ENCODE measurements around the gene ZCWPW1.
"Not testable (repeated sequence)": the region's sequence is repeated elsewhere in the genome, so short reads cannot be mapped to it uniquely, and the experiment has no call there.

Gene ZCWPW1

DNA sequence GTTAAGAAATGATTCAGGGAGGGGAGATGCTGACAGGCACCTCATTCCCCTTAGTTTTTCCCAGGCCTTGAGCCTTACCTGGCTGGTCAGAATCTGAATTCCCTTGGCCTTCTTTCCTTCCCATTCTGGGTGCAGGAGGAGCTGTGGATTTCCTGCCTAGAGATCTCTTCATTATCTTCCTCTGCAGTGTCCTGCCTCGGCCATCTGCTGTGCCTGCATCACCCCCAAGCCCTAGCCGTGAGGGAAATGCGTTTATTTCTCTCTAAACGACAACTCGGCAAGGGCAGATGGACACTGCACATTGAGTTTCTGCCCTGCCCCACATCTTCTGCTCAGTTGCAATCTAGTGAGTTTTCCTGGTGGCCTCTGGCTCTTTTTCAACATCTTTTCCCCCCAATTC lies 26.7 kb downstream of the ZCWPW1 start:
- no peak for DNase-seq

DNA sequence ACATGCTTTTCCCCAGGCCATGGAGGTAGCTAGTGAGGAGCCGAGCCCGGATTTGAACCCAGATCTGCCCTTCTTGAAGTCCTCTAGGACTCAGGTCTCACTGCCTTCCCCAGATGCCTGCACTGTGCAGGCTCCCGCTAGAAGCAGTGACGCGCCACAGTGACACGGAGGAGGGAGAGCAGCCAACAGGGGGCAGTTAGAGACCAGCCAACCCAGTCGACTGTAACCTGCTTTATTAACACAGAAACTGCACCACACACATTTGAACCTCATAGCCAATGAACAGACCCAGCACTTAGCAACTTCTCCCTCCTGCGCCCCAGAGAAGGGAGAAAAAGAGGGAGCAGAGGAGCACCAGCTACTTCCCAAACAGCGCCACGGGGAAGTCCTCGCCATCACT lies 27.8 kb downstream of the ZCWPW1 start:
- DNase-seq: no peak

DNA sequence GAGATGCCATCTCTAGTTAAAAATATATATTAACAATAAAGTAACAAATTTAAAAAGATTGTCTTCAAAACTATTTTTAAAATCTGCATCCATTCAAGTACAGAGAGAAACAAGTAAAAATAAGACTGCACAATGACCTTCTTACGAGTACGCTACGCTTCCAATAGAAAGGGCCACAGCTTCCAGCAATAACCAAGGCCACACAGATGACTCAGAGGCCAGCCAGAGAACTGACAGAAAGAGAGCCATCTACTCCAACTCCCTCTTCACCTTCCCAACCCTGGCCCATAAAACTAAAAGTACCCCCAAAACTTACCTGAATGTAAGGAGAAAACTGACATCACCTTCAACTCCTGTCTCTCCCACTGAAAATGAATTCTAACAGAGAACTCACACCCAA lies 28.5 kb downstream of the ZCWPW1 start:
- DNase-seq: no peak

DNA sequence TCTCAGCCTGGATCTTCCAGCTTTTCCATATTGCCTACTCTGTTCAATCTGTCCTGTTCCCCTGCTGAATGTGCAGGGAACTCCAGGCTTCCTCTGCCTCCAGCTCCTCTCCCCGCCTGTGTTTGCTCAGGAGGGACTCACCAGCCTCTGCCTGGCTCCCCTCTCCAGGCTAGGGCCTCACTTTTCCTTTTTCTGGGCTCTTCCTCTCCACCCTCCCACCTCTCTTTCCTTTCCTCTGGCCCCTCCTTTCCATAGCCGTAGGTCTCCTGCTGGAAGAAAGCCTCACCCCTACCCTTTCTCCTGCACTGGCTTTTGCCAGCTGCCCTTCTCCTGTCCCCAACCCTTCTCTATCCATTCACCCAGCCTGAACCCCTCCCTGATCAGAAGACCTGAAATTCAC lies 30.3 kb downstream of the ZCWPW1 start:
- no peak for DNase-seq

DNA sequence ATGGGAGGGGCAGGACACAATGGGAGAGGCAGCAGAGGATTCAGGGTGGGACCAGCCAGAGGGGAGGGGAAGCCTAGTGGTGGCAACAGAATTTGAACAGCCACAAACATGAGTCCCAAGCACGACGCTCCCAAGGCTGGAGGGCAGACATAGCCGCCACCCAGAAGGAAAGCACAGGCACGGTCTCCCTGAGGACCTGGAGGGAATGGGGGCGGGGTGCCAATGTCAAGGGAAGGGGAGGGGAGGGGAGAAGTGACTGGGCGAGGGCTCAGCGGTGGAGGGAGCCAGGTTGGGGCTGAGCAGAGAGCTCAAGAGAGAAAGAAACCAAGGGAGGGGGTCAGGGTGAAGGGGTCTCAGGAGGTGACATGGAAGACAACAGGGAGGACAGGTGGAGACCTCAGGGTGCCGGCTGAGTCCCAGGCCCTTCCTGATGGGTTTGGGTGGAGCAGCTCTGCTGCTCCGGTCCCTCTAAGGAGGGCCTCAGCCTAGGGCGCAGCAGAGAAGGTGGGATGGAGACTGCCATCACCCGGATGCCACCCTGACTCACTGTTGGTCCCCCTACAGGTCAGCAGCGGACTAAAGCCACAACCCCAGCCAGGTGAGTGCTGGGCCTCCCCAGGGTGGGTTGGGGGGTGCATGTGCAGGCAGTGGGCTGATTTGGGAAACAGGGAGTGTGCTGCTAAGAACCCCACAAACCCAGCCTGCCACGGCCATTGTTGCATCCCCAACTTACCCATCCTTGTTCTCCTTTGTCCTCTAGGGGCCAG lies 31.0 kb downstream of the ZCWPW1 start:
- DNase-seq: no peak

DNA sequence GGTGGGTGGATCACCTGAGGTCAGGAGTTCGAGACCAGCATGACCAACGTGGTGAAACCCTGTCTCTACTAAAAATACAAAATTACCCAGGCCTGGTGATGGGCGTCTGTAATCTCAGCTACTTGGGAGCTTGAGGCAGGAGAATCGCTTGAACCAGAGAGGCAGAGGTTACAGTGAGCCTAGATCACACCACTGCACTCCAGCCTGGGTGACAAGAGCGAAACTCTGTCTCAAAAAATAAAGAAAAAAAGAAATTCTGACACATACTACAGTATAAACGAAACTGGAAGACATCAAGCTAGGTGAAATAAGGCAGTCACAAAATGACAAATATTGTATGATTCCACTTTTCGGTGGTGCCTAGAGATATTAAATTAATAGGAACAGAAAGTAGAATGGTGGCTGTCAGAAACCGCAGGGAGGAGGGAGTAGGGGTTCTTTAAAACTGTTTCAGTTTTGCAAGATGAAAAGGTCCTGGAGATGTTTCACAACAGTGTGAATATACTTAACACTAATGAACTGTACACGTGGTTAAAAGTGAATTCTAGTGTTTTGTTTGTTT lies 32.0 kb downstream of the ZCWPW1 start:
- DNase-seq: no peak

DNA sequence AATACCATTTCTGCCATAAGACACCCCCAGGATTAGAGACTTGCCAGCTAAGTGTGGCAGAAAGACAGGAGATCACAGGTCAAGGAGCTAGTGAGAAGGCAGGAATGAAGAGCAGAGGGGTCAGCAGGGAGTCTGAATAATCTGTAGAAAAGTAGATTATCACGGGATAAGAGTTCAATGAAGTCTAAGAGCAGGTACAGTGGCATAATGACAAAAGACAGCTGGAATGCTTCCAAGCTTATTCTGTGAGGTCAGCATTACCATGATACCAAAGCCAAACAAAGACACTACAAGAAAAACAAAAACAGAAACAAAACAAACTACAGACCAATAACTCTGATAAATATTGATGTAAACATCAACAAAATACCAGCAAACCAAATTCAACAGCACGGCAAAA lies 34.4 kb downstream of the ZCWPW1 start:
- DNase-seq: no peak

DNA sequence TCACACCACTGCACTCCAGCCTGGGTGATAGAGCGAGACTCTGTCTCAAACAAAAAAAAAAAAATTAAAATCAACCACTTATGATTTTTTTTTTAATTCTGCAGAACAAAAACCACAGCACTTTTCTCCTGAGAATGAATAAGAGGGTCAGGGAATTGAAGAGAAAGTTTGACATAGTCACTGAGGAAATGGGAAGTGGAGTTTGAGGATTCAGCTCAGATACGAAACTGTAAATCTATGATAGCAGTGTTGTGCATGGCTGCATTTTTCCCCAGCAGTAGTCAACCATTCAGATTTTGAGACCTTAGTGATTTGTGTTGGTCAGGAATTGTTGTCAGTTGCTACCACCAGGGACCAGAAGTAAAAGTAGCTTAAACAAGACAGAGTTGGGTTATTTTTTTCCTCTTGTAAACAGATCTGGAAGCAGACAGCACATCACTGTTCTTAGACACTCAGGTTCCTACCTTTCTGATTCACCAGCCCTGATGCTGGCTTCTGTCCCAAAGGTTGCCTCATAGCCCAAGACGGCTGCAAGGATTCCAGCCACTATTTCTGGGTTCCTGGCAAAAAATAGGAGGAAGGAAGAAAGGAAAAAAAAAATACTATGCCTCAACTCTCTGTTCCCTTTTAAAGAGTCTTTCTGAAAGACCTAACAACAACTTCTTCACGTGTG lies 35.1 kb downstream of the ZCWPW1 start:
- DNase-seq: no peak

DNA sequence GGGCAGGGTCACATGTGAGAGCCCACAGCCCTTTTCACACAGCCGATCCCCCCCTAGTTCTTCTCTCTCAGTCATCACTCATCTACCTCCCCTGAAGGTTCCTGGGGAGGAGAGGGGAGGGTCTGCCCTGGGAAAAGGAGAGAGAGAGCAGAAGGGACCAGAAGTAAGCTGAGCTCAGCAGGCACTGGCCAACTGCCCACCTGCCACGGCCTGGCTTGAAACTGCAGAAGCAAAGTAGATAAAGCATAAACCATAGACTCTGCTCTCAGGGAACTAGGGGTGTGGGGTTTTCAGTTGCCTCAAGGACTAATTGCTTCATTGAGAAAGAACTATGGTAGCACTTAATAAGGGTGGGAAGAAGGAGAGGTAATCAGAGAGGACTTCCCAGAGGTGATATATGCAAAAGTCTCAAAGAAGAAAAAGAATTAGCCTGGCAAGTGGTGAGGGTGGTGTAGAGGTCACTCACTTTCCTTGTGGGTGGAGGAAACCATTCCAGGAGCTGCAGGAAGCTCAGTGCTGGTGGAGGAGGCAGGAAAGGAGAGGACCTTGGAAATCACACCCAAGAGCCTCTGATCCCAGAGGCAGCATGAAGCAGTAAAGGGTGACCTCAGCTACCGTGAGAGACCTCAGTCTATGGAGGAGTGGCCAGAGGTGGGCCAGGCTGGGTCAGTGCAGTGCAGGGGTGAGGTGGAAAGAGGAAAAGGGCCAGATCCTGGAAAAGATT lies 38.1 kb downstream of the ZCWPW1 start:
- DNase-seq: no peak

DNA sequence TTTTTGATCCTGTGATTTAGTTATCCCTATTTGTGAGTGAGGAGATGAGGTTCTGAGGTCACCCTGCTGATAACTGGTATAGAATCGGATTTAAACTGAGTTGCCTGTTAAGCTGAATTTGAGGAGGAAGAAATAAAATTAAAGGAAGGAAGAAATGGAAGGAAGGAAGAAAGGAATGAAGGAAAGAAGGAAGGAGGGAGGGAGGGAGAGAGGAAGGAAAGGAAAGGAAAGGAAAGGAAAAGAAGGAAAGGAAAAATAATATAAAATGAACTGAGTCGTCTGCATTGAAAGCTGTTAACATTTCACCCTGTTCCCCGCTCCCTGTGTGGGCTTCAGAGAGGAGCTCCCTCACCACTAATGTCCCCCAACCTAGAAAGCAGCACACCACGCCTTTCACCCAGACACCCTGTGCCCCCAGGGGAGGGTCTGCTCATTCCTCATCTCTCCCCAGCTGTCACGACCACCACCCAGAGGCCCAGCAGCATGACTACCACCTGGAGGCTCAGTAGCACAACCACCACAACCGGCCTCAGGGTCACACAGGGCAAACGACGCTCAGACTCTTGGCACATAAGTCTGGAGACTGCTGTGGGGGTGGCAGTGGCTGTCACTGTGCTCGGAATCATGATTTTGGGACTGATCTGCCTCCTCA lies 38.9 kb downstream of the ZCWPW1 start:
- no peak for DNase-seq

DNA sequence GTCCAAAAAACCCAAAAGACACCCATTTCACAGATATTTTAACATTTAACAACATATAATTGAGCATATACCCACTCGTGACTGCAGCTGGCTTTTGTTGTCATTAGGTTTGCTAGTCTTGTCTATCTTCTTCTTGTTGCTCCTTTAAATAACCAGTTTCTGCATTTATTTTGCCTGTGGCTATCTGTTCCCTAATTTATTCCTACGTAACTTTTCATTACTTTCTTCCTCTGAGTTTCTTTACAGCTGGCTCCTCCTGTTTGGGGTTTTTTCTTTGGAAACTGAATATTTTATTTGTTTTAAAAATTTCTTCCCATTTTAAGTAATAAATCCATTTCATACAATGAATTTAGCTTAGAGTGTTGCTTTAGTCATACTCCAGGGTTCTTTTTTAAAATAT lies 40.8 kb downstream of the ZCWPW1 start:
- DNase-seq: no peak

DNA sequence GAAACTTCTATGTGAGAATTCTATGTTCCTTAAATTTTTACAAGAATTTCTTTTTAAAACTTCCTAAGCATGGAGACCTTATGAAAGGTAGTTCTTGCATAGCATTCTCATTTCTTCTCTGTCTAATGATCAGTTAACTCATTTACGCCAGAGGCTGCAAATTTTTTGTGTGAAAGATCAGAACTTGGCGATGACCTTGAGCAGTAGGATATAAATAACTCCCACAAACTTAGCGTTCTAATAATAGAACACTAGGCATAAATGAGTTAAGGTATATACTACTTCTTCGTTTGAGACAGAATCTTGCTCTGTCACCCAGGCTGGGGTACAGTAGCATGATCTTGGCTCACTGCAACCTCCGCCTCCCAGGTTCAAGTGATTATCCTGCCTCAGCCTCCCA lies 41.6 kb downstream of the ZCWPW1 start:
- no peak for DNase-seq

DNA sequence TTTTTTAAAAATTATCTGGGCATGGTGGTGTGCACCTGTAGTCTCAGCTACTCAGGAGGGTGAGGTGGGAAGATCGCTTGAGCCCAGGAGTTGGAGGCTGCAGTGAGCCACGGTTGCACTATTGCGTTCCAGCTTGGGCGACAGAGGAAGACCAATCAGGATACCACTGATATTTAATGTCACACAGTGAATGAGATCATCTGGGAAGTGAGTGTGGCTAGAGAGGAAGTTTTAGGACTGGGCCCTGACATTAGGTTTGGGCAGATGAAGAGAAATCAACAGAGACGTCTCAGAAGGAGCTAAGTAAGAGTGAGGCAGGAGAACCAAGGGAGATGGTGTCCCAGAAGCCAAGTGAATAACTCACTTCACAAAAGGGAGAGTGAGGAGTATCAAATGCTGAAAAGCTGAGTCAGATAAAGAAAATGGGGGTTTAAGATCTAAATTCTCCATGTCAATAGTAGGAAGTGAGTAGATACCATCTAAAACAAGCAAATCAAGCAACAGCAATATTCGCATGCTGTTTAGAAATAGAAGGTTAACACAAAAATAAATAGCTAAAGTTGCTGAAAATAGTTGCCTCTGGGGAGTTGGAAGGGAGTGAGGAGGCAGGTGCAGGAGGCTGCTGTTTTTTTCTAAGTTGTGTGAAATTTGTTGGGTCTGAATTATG lies 43.7 kb downstream of the ZCWPW1 start:
- no peak for DNase-seq

DNA sequence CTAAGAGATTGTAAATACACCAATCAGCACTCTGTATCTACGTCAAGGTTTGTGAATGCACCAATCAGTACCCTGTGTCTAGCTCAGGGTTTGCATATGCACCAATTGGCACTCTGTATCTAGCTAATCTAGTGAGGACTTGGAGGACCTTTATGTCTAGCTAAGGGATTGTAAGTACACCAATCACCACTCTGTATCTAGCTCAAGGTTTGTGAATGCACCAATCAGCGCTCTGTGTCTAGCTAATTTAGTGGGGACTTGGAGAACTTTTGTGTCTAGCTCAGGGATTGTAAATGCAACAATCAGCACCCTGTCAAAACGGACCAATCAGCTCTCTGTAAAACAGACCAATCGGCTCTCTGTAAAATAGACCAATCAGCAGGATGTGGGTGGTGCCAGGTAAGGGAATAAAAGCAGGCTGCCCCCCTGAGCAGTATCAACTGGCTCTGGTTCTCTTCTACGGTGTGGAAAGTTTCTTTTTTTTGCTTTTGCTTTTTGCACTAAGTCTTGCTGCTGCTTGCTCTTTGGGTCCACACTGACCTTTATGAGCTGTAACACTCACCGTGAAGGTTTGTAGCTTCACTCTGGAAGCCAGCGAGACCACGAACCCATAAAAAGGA lies 46.2 kb downstream of the ZCWPW1 start:
- DNase-seq: peak in 1 of 58 donors; percentile 13

DNA sequence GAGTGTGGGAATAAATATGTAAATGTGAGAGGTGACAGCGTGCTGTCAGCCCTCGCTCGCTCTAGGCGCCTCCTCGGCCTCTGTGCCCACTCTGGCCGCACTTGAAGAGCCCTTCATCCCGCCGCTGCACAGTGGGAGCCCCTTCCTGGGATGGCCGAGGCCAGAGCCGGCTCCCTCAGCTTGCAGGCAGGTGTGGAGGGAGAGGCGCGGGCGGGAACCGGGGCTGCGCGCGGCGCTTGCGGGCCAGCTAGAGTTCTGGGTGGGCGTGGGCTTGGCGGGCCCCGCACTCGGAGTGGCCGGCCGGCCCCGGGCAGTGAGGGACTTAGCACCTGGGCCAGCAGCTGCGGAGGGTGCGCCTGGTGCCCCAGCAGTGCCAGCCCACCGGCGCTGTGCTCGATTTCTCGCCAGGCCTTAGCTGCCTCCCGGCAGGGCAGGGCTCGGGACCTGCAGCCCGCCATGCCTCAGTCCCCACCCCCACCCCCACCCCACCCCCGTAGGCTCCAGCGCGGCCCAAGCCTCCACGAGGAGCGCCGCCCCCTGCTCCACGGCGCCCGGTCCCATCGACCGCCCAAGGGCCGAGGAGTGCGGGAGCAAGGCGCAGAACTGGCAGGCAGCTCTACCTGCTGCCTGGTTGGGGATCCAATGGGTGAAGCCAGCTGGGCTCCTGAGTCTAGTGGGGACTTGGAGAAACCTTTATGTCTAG lies 46.8 kb downstream of the ZCWPW1 start:
- DNase-seq: not testable (repeated sequence)

DNA sequence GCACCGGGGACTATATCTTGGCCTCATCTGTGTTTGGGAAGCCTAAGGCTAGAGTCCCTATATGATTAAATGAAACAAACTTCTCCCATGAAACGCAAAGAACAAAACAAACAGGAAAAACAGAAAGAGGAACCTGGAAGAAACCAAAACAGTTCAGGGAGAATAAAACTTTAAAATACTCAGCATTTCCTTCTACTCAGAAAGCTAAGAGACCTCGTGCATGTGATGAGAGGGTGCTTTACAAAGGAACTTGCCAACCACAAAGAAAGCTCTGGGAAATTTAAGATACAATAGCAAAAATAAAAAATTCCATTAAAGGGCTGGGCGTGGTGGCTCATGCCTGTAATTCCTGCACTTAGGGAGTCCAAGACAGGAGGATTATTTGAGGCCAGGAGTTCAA lies 48.3 kb downstream of the ZCWPW1 start:
- no peak for DNase-seq

DNA sequence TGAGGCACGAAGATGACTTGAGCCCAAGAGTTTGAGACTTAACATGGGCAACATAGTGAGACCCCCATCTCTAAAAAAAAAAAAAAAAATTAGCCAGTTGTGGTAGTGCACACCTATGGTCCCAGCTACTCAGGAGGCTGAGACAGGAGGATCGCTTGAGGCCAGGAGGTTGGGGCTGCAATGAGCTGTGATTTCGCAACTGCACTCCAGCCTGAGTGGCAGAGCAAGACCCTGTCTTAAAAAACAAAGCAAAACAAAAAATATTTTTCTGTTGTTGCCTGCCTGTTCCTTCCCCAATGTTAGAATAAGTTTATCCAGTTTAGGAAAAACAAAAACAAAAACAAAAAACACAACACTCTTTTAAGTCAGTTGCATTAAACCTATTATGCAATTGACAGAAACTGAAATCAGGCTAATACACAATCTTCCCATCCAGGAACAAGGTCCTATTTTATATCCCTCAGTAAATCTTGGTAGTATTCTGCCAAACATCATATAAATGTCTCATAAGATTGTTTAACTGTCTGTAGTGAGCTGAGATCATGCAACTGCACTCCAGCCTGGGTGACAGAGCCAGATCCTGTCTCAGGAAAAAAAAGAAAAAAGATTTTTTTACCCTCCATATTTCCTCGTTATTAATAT lies 50.3 kb downstream of the ZCWPW1 start:
- no peak for DNase-seq

DNA sequence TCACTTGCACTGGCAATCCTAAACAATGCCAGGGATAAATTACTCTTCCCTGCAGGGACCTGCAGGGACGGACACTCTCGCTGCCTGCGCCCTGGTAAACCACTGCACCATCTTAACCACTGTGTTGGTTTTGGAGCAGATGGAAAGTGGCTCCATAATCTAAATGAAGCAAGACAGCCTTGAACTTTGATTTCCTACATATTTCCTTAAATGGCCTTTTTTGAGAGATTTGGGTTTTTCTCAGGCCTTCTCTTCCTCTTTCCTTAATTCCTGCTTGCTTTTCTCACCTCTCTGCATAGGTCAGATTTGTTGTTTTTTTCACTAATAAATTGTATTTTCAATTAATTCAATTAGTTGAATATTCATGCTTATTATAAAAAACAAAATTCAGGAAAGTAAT lies 52.4 kb downstream of the ZCWPW1 start:
- no peak for DNase-seq

DNA sequence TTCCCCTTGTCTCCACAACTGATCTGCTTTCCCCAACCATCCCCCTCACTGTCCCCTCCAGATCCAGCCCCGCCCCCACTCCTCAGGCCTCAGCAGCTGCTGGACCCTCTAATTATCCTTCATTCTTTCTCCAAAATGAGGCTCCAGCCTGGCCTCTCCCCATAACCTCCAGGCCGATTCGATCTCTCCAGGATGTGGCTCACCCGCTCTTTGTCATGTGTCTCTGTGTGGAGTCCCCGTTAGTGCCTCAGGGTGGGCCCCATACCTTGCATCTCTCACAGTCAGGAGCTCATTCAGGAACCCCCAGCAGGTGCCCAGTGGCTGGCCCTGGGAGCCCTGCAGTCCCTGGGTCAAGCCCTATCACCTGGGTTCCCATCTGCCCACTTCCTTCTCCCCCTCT lies 53.9 kb downstream of the ZCWPW1 start:
- DNase-seq: no peak

Measured in anterior cingulate cortex (tissue), 58 donors.